ENCODE data around the gene CALCA.
A peak's percentile ranks its signal among the peaks of the same experiment; 100 is the strongest.

Gene CALCA

DNA sequence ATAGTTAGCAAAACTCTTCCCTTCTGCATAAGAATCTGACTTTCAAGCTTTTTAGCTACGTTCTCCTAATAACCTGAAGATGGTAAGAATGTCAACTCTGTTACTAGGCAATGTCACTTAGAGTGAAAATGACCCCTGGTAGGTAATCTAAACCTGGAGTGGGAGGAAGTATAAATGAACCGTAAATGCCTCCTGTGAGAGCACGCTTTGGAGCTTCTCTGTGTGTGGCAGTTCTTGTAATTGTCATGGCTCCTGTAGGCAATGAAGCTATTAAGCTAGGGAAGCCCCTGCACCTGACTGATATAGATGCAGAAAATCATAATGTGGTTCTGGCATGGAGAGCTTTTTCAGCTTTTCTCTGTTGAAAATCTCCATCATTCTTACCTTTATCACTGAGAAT is 29.4 kb downstream of the CALCA start:
- peak; percentile 9 for DNase-seq

DNA sequence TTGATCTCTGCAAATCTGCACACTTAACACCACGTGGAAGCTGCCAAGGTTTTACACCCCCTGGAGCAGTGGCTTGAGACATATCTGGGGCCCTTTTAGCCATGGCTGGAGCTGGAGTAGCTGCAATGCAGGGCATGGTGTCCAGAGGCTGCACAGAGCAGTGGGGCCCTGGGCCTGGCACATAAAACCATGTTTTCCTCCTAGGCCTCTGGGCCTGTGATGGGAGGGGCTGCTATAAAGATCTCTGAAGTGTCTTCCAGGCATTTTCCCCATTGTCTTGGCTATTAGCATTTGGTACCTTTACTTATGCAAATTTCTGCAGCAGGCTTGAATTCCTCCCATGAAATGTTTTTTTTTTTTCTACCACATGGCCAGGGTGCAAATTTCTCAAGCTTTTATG is 33.2 kb downstream of the CALCA start:
- no peak for DNase-seq

DNA sequence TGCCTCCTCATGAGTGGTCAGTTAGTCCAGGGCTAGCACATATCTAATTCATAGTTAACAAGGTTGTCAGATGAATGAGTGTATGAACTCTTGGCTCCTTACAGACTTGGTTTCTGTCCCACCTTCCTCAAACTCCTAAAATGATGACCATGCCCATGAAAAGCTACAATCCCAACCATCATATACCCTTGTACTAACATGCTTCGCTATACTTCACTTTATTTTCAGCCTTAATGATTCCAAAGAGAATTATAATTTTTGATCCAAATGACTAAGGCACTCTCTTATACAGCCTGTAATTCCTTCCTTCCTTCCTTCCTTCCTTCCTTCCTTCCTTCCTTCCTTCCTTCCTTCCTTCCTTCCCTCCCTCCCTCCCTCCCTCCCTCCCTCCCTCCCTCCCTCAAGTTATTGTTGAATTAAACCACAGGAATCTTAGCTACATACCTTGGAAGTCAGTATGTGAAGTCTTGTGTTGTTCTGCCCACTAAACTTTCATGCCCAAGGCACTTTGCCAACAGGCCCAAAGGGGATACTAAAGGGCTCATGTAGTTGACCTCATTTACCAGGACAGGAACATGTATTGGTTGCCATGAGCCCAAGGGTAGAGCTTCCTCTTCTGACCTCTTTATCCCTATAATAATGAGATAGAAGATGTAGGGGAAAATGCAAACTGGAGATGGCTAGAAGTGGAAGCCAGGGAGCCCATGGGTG is 37.4 kb downstream of the CALCA start:
- no peak for DNase-seq

DNA sequence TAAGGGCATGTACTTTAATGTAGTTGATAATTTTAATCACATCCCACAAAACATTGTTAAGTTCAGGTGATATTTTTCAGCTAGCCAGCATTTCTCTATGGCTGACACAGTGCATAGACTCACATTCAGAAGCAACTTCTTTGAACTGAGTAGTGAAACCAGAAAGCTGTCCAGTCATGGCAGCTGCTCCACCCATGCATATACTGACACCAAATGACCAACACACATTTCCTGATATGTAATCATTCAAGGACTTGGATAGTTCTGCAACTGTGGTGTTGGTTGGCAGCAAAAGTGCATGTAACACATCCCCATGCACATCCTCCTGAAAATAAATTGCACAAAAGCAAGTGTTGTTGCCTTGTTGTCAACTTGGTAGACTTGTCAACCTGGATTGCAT is 39.7 kb downstream of the CALCA start:
- DNase-seq, result no peak

DNA sequence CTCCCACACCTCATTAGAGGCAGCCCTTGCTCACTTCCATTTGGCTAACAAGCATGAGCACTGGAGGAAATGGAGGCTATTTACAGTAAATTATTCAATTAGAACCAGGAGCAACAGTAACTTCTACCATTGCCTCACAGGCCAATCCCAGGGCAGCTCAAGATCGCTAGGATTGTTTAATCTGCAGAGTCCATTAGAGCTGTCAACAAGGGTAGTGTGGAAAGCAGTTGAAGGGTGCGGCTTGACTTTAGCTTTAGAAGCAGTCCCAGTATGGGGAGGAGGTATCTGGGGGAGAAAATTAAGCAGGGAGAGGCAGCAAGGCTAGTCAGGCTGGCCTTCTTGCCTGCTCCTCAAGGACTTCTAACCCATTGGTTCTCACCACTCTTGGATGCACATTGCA is 41.8 kb downstream of the CALCA start:
- DNase-seq, result no peak

DNA sequence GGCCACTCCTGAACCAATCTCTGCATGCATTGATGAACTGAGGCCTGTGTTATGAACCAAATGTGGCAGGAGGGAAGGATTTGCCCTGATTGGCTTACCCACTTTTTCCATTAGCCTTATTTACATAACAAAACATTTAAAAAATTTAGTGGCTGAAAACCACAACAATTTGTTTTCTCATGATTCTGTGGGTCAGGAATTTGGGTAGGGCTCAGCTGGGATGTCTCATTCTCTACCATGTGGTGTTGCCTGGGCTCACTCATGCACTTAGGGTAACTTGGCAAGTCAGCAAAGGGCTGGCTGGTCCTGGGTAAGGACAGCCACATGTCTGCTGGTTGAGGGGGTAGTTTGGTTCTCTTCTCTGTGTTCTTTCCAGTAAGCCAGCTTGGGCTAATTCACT is 45.0 kb downstream of the CALCA start:
- no peak for DNase-seq

DNA sequence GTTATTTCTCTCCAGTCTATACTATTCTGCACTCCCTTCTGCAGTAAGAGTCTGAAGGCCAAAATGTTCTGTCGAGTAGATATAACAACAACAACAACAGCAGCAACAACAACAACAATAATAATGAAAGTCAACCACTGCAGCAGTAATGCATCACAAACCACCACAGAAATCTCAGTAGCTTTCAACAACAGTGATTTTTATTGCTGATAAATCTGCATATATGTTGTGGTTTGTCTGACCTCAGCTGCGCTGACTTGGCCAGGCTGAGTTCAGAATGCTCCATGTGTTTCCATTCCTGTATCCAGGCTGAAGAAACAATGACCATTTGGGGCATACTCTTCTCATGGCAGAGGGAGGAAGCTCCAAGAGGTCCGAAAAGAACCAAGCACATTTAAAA is 47.8 kb downstream of the CALCA start:
- no peak for DNase-seq
